Colonic mucosa (tissue), 4 donors: ENCODE data around the gene ADH5. TPM values are rescaled to one million over a fixed set of nuclear protein-coding genes. Genes with fewer than 3 reads are reported as not detected.
"Not testable (repeated sequence)": the region's sequence is repeated elsewhere in the genome, so short reads cannot be mapped to it uniquely, and the experiment has no call there.

Source experiments
- DNase-seq: peaks from one replicate; pipeline ENCODE4 v3.0.0-alpha.2; 2020
- H3K27ac ChIP-seq: fragments of 200-600 bp; one replicate; pipeline ENCODE4 v1.8.0; 2021
- H3K27me3 ChIP-seq: fragments of 200-600 bp; one replicate; pipeline ENCODE4 v1.8.0; 2021
- H3K36me3 ChIP-seq: fragments of 200-600 bp; one replicate; pipeline ENCODE4 v1.8.0; 2021
- H3K4me1 ChIP-seq: fragments of 200-600 bp; one replicate; pipeline ENCODE4 v1.8.0; 2021; ENCODE audit warnings: mild to moderate bottlenecking
- H3K4me3 ChIP-seq: fragments of 200-600 bp; one replicate; pipeline ENCODE4 v1.8.0; 2021
- H3K9ac ChIP-seq, 2 donors: one replicate each; pipeline ENCODE4 v1.7.0; 2013; ENCODE audit warnings: control low read depth in 2 of 2, low read depth in 2 of 2, low read length in 2 of 2
- H3K9me3 ChIP-seq: fragments of 200-600 bp; one replicate; pipeline ENCODE4 v1.8.0; 2021
- intact Hi-C: fragments of 100-400 bp; cut with DNase I; formaldehyde crosslinking; loops from one replicate; pipeline ENCODE4 v1.14.1; 2022
- total RNA-seq, 2 donors: library from RNA; stranded (reverse); fragmentation: NEBNext Ultra II Directional in 1 of 2; extraction: Animal tissue kit (Norgen Biotek cat#: 25700) in 1 of 2; gene quantifications; one replicate each; pipeline ENCODE4 v1.2.1, GENCODE V29; 2021
- TF ChIP-seq, protein P1 (sequence below): fragments of 200-600 bp; IDR thresholded peaks from one replicate; pipeline ENCODE4 v1.8.0; 2022; ENCODE audit warnings: antibody characterized with exemption, mild to moderate bottlenecking
- donor health status: healthy.
- donor health status: DM: no; HTN: no; CAD: no.
- donor health status: DM: no; HTN: no; CAD: no.

ADH5 gene
- total RNA-seq, 2 donors from 2014 or later: 165 to 240 TPM

DNA sequence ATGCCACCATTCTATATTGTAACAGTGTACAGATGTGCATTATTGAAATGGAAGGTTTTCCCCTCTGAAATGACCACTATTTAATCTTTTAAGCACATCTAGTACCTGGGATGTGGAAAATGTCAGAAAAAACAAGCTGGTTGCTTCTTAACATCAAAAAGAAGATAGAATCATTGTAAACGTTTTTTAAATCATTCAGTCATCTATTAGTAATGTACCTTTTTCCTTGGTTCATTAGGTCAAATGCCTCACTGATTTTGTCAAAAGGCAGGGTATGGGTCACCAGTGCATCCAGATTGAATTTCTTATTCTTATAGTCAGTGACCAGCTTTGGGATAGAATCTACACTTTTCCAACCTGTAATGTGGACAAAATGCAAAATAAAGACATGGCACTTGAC is 37.8 kb upstream of the ADH5 start:
- no peak overlapping the region for H3K27ac ChIP-seq
- H3K36me3 ChIP-seq: no peaks in the 10 kb centered on the region
- H3K4me3 ChIP-seq: no peak overlapping the region
- TF ChIP-seq, protein P1, sequence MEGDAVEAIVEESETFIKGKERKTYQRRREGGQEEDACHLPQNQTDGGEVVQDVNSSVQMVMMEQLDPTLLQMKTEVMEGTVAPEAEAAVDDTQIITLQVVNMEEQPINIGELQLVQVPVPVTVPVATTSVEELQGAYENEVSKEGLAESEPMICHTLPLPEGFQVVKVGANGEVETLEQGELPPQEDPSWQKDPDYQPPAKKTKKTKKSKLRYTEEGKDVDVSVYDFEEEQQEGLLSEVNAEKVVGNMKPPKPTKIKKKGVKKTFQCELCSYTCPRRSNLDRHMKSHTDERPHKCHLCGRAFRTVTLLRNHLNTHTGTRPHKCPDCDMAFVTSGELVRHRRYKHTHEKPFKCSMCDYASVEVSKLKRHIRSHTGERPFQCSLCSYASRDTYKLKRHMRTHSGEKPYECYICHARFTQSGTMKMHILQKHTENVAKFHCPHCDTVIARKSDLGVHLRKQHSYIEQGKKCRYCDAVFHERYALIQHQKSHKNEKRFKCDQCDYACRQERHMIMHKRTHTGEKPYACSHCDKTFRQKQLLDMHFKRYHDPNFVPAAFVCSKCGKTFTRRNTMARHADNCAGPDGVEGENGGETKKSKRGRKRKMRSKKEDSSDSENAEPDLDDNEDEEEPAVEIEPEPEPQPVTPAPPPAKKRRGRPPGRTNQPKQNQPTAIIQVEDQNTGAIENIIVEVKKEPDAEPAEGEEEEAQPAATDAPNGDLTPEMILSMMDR: no peak
- DNase-seq: no peak
- H3K27me3 ChIP-seq: no peaks in the 10 kb centered on the region
- H3K4me1 ChIP-seq: no peaks in the 10 kb centered on the region
- intact Hi-C loops: no loop called here
- H3K9me3 ChIP-seq: no peaks in the 10 kb centered on the region
- no peak overlapping the region for H3K9ac ChIP-seq

DNA sequence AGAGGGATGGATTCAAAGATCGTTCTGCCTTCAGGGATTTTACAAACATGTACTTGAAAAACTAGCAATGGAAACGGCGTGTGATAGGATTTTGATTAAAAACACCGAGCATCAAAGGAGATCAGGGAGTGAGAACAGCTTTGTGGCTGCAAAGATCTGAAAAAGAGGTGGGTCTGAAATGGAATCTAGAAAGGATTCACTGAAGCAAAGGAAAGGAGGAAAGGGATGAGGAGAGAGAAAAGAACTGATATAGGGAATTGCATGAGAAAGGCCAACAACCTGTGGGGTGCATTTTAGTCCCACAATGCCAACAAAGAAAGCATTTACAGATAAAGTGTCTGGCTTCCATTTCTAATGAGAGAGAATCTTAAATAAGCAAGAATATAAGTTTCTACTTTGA is 32.4 kb upstream of the ADH5 start:
- Histone ChIP-seq H3K27me3 (no peaks in the 10 kb centered on the region), H3K4me1 (no peaks in the 10 kb centered on the region), H3K27ac (no peak overlapping the region), H3K4me3 (no peak overlapping the region), H3K9ac (no peak overlapping the region), H3K36me3 (no peaks in the 10 kb centered on the region), H3K9me3 (no peaks in the 10 kb centered on the region)
- TF ChIP-seq, protein P1: no peak
- intact Hi-C loops: no loop called here
- DNase-seq: no peak

DNA sequence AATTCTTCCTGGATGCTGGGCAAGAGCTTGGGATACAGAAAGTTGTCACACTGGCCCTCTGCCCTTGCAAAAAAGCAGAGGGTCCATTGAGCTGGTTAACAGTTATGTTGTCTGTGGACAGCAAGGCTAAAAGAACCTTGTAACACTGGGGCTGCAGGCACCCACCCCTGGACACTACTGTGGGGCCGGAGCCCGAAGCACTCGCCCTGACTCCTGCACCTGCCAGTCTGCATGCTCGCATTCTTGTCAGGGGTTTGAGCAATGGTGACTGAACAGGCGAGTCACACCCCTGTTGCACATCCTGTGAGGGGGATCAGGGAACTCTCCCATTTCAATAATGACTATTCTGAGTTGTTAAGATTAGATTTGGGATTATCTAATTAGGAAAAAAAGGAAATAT is 31.9 kb upstream of the ADH5 start:
- no peaks in the 10 kb centered on the region for H3K9me3 ChIP-seq
- H3K36me3 ChIP-seq: no peaks in the 10 kb centered on the region
- H3K27ac ChIP-seq: no peak overlapping the region
- no peaks in the 10 kb centered on the region for H3K27me3 ChIP-seq
- no peak overlapping the region for H3K4me3 ChIP-seq
- DNase-seq: no peak
- H3K9ac ChIP-seq: no peak overlapping the region
- TF ChIP-seq, protein P1: no peak
- H3K4me1 ChIP-seq: no peaks in the 10 kb centered on the region
- intact Hi-C loops: no loop called here

DNA sequence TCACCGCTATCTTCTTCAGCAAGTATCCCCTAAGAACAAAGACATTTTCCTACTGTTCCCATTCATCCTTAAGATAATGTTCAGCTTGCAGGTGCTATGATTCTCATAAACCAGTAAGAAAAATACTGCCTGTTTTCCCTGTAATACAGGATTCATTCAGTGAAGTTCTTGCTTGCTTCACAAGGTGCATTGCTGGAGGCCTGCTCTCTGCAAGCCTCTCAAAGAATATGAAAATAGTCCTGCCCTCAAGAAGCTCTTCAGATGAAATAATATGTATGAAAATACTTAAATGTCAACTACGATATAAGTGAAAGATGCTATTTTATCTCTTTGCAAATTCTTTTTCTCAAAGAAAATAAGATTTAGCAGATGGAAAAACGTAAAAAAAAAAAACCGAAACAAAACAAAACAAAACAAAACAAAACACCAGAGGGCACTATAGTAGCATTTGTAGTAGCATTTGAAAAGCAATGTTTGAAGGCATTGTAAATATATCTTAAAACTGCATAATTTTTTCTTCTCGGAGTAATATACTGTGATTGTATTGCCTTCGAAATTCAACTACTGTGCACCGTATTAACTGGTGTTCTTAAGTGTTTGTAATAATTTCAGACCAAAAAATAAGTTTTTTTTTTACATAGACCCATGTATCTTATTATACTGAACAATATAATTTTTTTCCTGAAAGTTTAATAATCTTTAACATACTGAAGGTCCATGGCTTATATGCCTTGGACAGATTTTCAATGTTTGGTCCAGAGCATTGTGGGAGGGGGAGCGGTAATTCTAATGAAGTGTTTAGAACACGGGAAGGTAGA is 29.5 kb upstream of the ADH5 start:
- Histone ChIP-seq H3K4me3 (no peak overlapping the region), H3K27ac (no peak overlapping the region), H3K36me3 (no peaks in the 10 kb centered on the region), H3K9me3 (no peaks in the 10 kb centered on the region), H3K9ac (no peak overlapping the region), H3K27me3 (no peaks in the 10 kb centered on the region), H3K4me1 (no peaks in the 10 kb centered on the region)
- DNase-seq: no peak
- intact Hi-C loops: loop anchor here (2.0 to 5.0 kb wide), 2 partner anchors 289 to 345 kb away; no protein-coding TSS in a partner anchor
- TF ChIP-seq, protein P1: no peak

DNA sequence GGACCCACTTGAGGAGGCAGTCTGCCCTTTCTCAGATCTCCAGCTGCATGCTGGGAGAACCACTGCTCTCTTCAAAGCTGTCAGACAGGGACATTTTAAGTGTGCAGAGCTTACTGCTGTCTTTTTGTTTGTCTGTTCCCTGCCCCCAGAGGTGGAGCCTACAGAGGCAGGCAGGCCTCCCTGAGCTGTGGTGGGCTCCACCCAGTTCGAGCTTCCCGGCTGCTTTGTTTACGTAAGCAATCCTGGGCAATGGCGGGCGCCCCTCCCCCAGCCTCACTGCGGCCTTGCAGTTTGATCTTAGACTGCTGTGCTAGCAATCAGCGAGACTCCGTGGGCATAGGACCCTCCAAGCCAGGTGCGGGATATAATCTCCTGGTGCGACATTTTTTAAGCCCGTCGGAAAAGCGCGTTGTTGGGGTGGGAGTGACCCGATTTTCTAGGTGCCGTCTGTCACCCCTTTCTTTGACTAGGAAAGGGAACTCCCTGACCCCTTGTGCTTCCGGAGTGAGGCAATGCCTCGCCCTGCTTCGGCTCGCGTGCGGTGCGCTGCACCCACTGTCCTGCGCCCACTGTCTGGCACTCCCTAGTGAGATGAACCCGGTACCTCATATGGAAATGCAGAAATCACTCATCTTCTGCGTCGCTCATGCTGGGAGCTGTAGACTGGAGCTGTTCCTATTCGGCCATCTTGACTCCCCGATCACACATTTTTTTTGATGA is 28.7 kb upstream of the ADH5 start:
- H3K9ac ChIP-seq, H3K4me1 ChIP-seq, H3K27me3 ChIP-seq, H3K4me3 ChIP-seq, H3K36me3 ChIP-seq, H3K9me3 ChIP-seq, H3K27ac ChIP-seq, DNase-seq: not testable (repeated sequence)
- intact Hi-C loops: loop anchor here (5.0 kb wide), 1 partner anchor 290 kb away; no protein-coding TSS in a partner anchor

DNA sequence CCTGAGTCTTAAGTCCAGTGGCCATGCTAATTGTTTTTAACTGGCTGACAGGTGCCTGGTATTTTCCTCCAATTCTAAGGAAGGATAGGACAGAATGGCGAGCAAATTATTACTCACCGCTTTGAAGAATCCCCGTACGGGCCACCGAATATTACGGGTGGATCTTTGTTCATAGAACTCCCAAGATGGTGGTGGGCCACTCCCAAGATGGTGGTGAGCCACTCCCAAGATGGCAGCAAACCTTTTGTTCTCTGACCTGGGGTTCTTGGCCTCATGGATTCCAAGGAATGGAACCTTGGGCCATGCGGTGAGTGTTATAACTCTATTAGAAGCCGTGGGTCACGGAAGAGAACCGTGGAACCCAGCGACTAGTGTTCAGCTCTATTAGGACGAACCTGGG is 20.7 kb upstream of the ADH5 start:
- H3K36me3 ChIP-seq, H3K9me3 ChIP-seq, H3K4me3 ChIP-seq, DNase-seq, H3K9ac ChIP-seq, H3K27me3 ChIP-seq, H3K4me1 ChIP-seq, H3K27ac ChIP-seq, intact Hi-C loops: not testable (repeated sequence)
